Measurements from ENCODE around the gene FARSB. TPM values are rescaled to one million over a fixed set of nuclear protein-coding genes. Genes with fewer than 3 reads are reported as not detected.

The FARSB gene
- total RNA-seq (10 to 100 TPM; 12.4 to 23.1 TPM), polyA plus RNA-seq (ENCODE audit: insufficient read length in 6 of 6) (10 to 100 TPM; 22.9 to 26.5 (median 24.4) TPM)
- long read RNA-seq, donor 1, partial matches to known transcripts = 8 of 11 reads
- long read RNA-seq, donor 1, other reads (novel, unspliced or antisense) = 0 of 11 reads
- long read RNA-seq, donor 2, transcript FARSB-201 (17 exons, 3,369 nt) = major isoform, 7 of 7 reads
- long read RNA-seq, donor 2, partial matches to known transcripts = 0 of 7 reads
- long read RNA-seq, donor 2, other reads (novel, unspliced or antisense) = 0 of 7 reads
- long read RNA-seq, donor 3, transcript FARSB-201 (17 exons, 3,369 nt) = major isoform, 13 of 13 reads
- long read RNA-seq, donor 3, partial matches to known transcripts = 0 of 13 reads
- long read RNA-seq, donor 3, other reads (novel, unspliced or antisense) = 0 of 13 reads
- long read RNA-seq, donor 4, transcript FARSB-201 (17 exons, 3,369 nt) = major isoform, 9 of 11 reads
- long read RNA-seq, donor 4, partial matches to known transcripts = 0 of 11 reads
- long read RNA-seq, donor 4, other reads (novel, unspliced or antisense) = 2 of 11 reads
- long read RNA-seq, donor 5, partial matches to known transcripts = 0 of 4 reads
- long read RNA-seq, donor 5, other reads (novel, unspliced or antisense) = 0 of 4 reads
- long read RNA-seq, donor 6, transcript FARSB-201 (17 exons, 3,369 nt) = major isoform, 6 of 6 reads
- long read RNA-seq, donor 6, partial matches to known transcripts = 0 of 6 reads
- long read RNA-seq, donor 6, other reads (novel, unspliced or antisense) = 0 of 6 reads
- long read RNA-seq, donor 7, partial matches to known transcripts = 0 of 1 reads
- long read RNA-seq, donor 7, other reads (novel, unspliced or antisense) = 0 of 1 reads
- long read RNA-seq, donor 8, transcript FARSB-201 (17 exons, 3,369 nt) = major isoform, 5 of 5 reads
- long read RNA-seq, donor 8, partial matches to known transcripts = 0 of 5 reads
- long read RNA-seq, donor 8, other reads (novel, unspliced or antisense) = 0 of 5 reads
- long read RNA-seq, donor 9 = 0 reads
- long read RNA-seq, donor 10, transcript FARSB-201 (17 exons, 3,369 nt) = major isoform, 8 of 14 reads
- long read RNA-seq, donor 10, partial matches to known transcripts = 2 of 14 reads
- long read RNA-seq, donor 10, other reads (novel, unspliced or antisense) = 4 of 14 reads
- long read RNA-seq, donor 11, transcript FARSB-201 (17 exons, 3,369 nt) = major isoform, 10 of 21 reads
- long read RNA-seq, donor 11, partial matches to known transcripts = 11 of 21 reads
- long read RNA-seq, donor 11, other reads (novel, unspliced or antisense) = 0 of 21 reads
- long read RNA-seq, donor 12, partial matches to known transcripts = 0 of 4 reads
- long read RNA-seq, donor 12, other reads (novel, unspliced or antisense) = 0 of 4 reads

- H3K4me1 ChIP-seq = peaks cover 11 to 40% of the 10 kb centered on the region in 2 donors
- H3K36me3 ChIP-seq = no peaks in the 10 kb centered on the region
- no peaks in the 10 kb centered on the region for H3K9me3 ChIP-seq
- H3K27me3 ChIP-seq = no peaks in the 10 kb centered on the region
- DNase-seq (peak; percentile 96 to 98 (median 97)), ATAC-seq (peak; percentile 99)
- peak within 1 kb of the TSS; percentile 84 to 100 for H3K4me3 ChIP-seq
- H3K27ac ChIP-seq = peak within 1 kb of the TSS; percentile 91 to 93
- TF ChIP-seq CTCF (IDR thresholded peaks at IDR 0.05) = no peak
- intact Hi-C loops (cut with DNase I) = no loop called here
Observed at GRCh38 chr2:222655787-222656525, at the start of gene FARSB. Gene FARSB, minus strand, starts transcription at chr2:222656092. Its CDS starts 19 bp downstream, at chr2:222656073.

DNA sequence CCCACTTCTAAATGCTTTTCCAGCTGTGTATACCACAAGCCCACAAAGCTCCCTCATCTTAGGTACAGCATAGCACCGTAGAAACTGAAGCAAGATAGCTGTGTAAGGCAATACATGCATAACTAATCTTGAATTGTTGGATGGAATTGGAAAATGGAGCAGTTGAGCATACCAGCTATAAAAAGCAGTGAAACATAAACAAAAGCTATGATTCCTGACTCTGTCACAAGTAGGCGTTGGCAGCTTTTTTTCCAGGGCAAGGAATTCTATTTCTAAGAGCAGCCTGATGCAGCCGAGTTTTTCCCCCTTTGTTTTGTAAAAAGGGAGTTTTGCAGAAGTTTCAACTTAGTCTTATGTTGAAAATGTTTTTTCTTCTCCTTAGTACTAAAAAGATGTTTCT, 48.0 kb upstream of the FARSB start:
- Histone ChIP-seq H3K27ac (no peak overlapping the region), H3K4me3 (no peak overlapping the region), H3K27me3 (no peaks in the 10 kb centered on the region), H3K36me3 (no peaks in the 10 kb centered on the region), H3K9me3 (no peaks in the 10 kb centered on the region), H3K4me1 (peaks cover 5 to 15% of the 10 kb centered on the region in 2 donors)
- ATAC-seq (no peak), DNase-seq (no peak)
- intact Hi-C loops (cut with DNase I) = loop anchor here in 1 of 2 donors (10.0 kb wide), 1 partner anchor 91 kb away; no protein-coding TSS in a partner anchor
- TF ChIP-seq CTCF (IDR thresholded peaks at IDR 0.05) = no peak

GRCh38 chr2:222703091-222703490, 47.2 kb upstream of the FARSB start:
- no peak overlapping the region for H3K27ac ChIP-seq
- H3K36me3 ChIP-seq = no peaks in the 10 kb centered on the region
- no peak overlapping the region for H3K4me3 ChIP-seq
- no peaks in the 10 kb centered on the region for H3K27me3 ChIP-seq
- ATAC-seq (no peak), DNase-seq (no peak)
- H3K9me3 ChIP-seq = no peaks in the 10 kb centered on the region
- TF ChIP-seq CTCF (IDR thresholded peaks at IDR 0.05) = no peak
- H3K4me1 ChIP-seq = peaks cover 0 to 7% of the 10 kb centered on the region in 2 donors
- intact Hi-C loops (cut with DNase I) = loop anchor here in 1 of 2 donors (10.0 kb wide), 1 partner anchor 92 kb away; no protein-coding TSS in a partner anchor

DNA sequence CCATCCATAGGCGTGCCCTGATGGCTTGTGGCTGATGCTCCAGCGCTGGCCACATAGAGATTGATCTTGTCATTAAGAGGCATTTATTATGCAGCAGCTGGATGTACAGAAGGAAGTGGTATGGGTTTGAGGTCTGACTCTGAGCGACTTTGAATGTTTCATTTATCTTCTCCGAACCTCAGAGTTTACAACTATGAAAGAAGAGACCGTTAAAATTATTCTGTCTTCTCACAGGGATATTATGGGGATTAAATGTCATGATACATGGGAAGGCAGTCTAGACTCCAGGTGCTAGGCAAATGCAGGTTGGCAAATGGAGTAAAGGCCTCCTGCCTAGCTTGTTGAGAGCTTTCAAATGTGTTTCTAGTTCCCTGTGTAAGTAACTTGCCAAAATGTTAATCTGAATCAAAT, 45.8 kb upstream of the FARSB start:
- Histone ChIP-seq H3K4me3 (no peak overlapping the region), H3K4me1 (no peaks in the 10 kb centered on the region), H3K9me3 (no peaks in the 10 kb centered on the region), H3K36me3 (no peaks in the 10 kb centered on the region), H3K27ac (no peak overlapping the region), H3K27me3 (no peaks in the 10 kb centered on the region)
- DNase-seq (no peak), ATAC-seq (no peak)
- TF ChIP-seq CTCF (IDR thresholded peaks at IDR 0.05) = no peak
- intact Hi-C loops (cut with DNase I) = loop anchor here in 1 of 2 donors (10.0 kb wide), 1 partner anchor 93 kb away; no protein-coding TSS in a partner anchor

All from left lung (tissue), 14 donors.